ENCODE results near the gene DBET. TPM values are rescaled to one million over a fixed set of nuclear protein-coding genes. Genes with fewer than 3 reads are reported as not detected.

The DBET gene
- total RNA-seq, 1 donor from 2014 or later, result not detected

Other genes starting within 250 kb of the DBET start
- gene FRG1, start 123.6 kb upstream of the DBET start, total RNA-seq, result 84.4 and 93.4 TPM in 2 replicates
- not detected in 2 replicates for gene FRG2, start 37.2 kb upstream of the DBET start, total RNA-seq
- not detected in 2 replicates for gene DUX4, start 109.3 kb downstream of the DBET start, total RNA-seq